HEK293T (cell line): ENCODE measurements around the gene BHLHE23.

Experiments used
- CTCF ChIA-PET: fragments of 350-600 bp; formaldehyde crosslinking; extraction: SDS; loops from one replicate; lab custom pipeline; 2021; ENCODE audit warnings: antibody characterized with exemption, inconsistent platforms; lab: Yijun Ruan, JAX
- POLR2A ChIA-PET: fragments of 350-600 bp; formaldehyde crosslinking; extraction: SDS; loops from one replicate; lab custom pipeline; 2020; ENCODE audit warnings: antibody characterized with exemption, inconsistent platforms; lab: Yijun Ruan, JAX
- DNase-seq: peaks from one replicate; pipeline ENCODE4 v3.0.0; 2012; ENCODE audit warnings: mixed read lengths; ENCODE audit errors: extremely low spot score
- ARNT ChIP-seq: fragments of 450-650 bp; IDR thresholded peaks from 2 replicates; pipeline ENCODE4 v1.6.1; 2017; ENCODE audit warnings: mild to moderate bottlenecking
- BHLHE40 ChIP-seq: fragments of 450-650 bp; IDR thresholded peaks from 2 replicates; pipeline ENCODE4 v1.6.1; 2016; ENCODE audit warnings: mild to moderate bottlenecking, moderate library complexity, borderline replicate concordance
- CTBP1 ChIP-seq: fragments of 450-650 bp; IDR thresholded peaks from 2 replicates; pipeline ENCODE4 v1.6.1; 2016; ENCODE audit warnings: borderline replicate concordance
- ELF4 ChIP-seq: fragments of 450-650 bp; IDR thresholded peaks from 2 replicates; pipeline ENCODE4 v1.6.1; 2017; ENCODE audit warnings: antibody characterized with exemption
- FOXA1 ChIP-seq: fragments of 450-650 bp; IDR thresholded peaks from 2 replicates; pipeline ENCODE4 v1.6.1; 2016; ENCODE audit warnings: mild to moderate bottlenecking
- FOXK2 ChIP-seq: fragments of 450-650 bp; IDR thresholded peaks from 2 replicates; pipeline ENCODE4 v1.6.1; 2016; ENCODE audit warnings: mild to moderate bottlenecking
- FOXM1 ChIP-seq: fragments of 450-650 bp; IDR thresholded peaks from 2 replicates; pipeline ENCODE4 v1.6.1; 2017; ENCODE audit warnings: mild to moderate bottlenecking, borderline replicate concordance
- HDGF ChIP-seq: fragments of 450-650 bp; IDR thresholded peaks from 2 replicates; pipeline ENCODE4 v1.6.1; 2017; ENCODE audit warnings: antibody characterized with exemption, borderline replicate concordance
- L3MBTL2 ChIP-seq: fragments of 450-650 bp; conservative IDR thresholded peaks from 2 replicates; pipeline ENCODE4 v1.6.1; 2016; ENCODE audit warnings: mild to moderate bottlenecking
- LEF1 ChIP-seq: fragments of 450-650 bp; IDR thresholded peaks from 2 replicates; pipeline ENCODE4 v1.6.1; 2017; ENCODE audit warnings: mild to moderate bottlenecking, borderline replicate concordance
- NFRKB ChIP-seq: fragments of 450-650 bp; IDR thresholded peaks from 2 replicates; pipeline ENCODE4 v1.6.1; 2016; ENCODE audit warnings: mild to moderate bottlenecking, moderate library complexity
- SP1 ChIP-seq: fragments of 450-650 bp; IDR thresholded peaks from 2 replicates; pipeline ENCODE4 v1.6.1; 2017
- SUZ12 ChIP-seq: fragments of 450-650 bp; IDR thresholded peaks from 2 replicates; pipeline ENCODE4 v1.6.1; 2016; ENCODE audit warnings: mild to moderate bottlenecking
- TARDBP ChIP-seq: fragments of 450-650 bp; IDR thresholded peaks from 2 replicates; pipeline ENCODE4 v1.6.1; 2016
- ZNF384 ChIP-seq: fragments of 450-650 bp; IDR thresholded peaks from 2 replicates; pipeline ENCODE4 v1.6.1; 2016
- TF ChIP-seq, protein P1 (sequence below): fragments of 450-650 bp; IDR thresholded peaks from 2 replicates; pipeline ENCODE4 v1.6.1; 2016

BHLHE23 gene

GRCh38 chr20:63023071-63023935 lies 16.5 kb upstream of the BHLHE23 start:
- no peak for TF ChIP-seq FOXM1
- TF ChIP-seq HDGF = no peak
- no peak for TF ChIP-seq LEF1
- no peak for TF ChIP-seq NFRKB
- TF ChIP-seq ELF4 = no peak
- TF ChIP-seq BHLHE40 = no peak
- TF ChIP-seq SUZ12 = no peak
- no peak for TF ChIP-seq ARNT
- no peak for TF ChIP-seq TARDBP
- TF ChIP-seq L3MBTL2 = no peak
- no peak for TF ChIP-seq FOXK2
- no peak for TF ChIP-seq CTBP1
- TF ChIP-seq FOXA1 = no peak
- TF ChIP-seq, protein P1, sequence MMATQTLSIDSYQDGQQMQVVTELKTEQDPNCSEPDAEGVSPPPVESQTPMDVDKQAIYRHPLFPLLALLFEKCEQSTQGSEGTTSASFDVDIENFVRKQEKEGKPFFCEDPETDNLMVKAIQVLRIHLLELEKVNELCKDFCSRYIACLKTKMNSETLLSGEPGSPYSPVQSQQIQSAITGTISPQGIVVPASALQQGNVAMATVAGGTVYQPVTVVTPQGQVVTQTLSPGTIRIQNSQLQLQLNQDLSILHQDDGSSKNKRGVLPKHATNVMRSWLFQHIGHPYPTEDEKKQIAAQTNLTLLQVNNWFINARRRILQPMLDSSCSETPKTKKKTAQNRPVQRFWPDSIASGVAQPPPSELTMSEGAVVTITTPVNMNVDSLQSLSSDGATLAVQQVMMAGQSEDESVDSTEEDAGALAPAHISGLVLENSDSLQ = no peak
- POLR2A ChIA-PET = no interaction called here
- no peak for DNase-seq
- CTCF ChIA-PET = no interaction called here

GRCh38 chr20:63022501-63022900 lies 15.7 kb upstream of the BHLHE23 start:
- DNase-seq = no peak
- no peak for TF ChIP-seq LEF1
- no peak for TF ChIP-seq SUZ12
- no peak for TF ChIP-seq HDGF
- no peak for TF ChIP-seq BHLHE40
- no peak for TF ChIP-seq FOXK2
- TF ChIP-seq ZNF384 = no peak
- CTCF ChIA-PET = no interaction called here
- POLR2A ChIA-PET = no interaction called here

- ChIA-PET CTCF (no interaction called here), POLR2A (no interaction called here)
- DNase-seq = no peak
- TF ChIP-seq L3MBTL2 = no peak
- no peak for TF ChIP-seq FOXA1
- no peak for TF ChIP-seq TARDBP
- no peak for TF ChIP-seq FOXK2
- TF ChIP-seq ELF4 = no peak
- TF ChIP-seq LEF1 = no peak
- no peak for TF ChIP-seq BHLHE40
- no peak for TF ChIP-seq SP1
- TF ChIP-seq, protein P1 = no peak
- TF ChIP-seq CTBP1 = no peak
- TF ChIP-seq ARNT = no peak
- TF ChIP-seq FOXM1 = no peak
- TF ChIP-seq ZNF384 = no peak
- TF ChIP-seq NFRKB = no peak
- TF ChIP-seq HDGF = no peak
- no peak for TF ChIP-seq SUZ12
These were observed 14.9 kb upstream of the BHLHE23 start for GRCh38 chr20:63021356-63022321.

- TF ChIP-seq NFRKB = no peak
- ChIA-PET CTCF (no interaction called here), POLR2A (no interaction called here)
- DNase-seq = no peak
These were observed 13.9 kb upstream of the BHLHE23 start for GRCh38 chr20:63020681-63021080.

GRCh38 chr20:63017826-63018411 lies 11.2 kb upstream of the BHLHE23 start:
- TF ChIP-seq L3MBTL2 (no peak), ELF4 (no peak), NFRKB (no peak), SP1 (no peak), CTBP1 (no peak), HDGF (no peak), LEF1 (no peak), BHLHE40 (no peak), FOXK2 (no peak), FOXA1 (no peak), SUZ12 (no peak)
- TF ChIP-seq, protein P1 = no peak
- DNase-seq = no peak
- ChIA-PET CTCF (no interaction called here), POLR2A (no interaction called here)
